Occipital lobe (tissue), 2 donors: ENCODE measurements around the gene EEFSEC. TPM values are rescaled to one million over a fixed set of nuclear protein-coding genes. Genes with fewer than 3 reads are reported as not detected.

Experiments used
- DNase-seq: peaks from one replicate; lab custom pipeline; 2025; lab: John Stamatoyannopoulos, UW
- total RNA-seq: library from RNA; depleted of rRNA; stranded (reverse); fragments of >200 nt; gene quantifications from one replicate; pipeline ENCODE4 v1.2.3, GENCODE V29; 2014

EEFSEC gene
- total RNA-seq, 1 donor from 2014 or later, result 5.1 TPM

DNA sequence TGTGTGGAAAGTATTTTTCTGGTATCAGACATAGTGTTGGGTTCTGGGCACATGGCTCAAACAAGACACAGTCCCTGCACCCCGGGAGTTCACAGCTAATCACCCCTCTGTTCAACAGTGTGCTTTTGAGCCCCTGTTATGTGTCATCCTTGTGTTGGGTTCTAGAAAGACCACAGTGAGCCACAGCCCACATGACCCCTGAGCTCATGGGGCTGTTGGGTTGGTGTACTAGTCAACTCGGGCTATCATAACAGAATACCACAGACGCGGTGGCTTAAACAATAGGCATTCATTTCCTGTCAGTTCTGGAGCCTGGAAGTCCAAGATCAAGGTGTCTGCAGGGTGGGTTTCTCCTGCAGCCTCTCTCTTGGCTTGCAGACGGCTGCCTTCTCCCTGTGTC lies 213.4 kb downstream of the EEFSEC start:
- no peak for DNase-seq

DNA sequence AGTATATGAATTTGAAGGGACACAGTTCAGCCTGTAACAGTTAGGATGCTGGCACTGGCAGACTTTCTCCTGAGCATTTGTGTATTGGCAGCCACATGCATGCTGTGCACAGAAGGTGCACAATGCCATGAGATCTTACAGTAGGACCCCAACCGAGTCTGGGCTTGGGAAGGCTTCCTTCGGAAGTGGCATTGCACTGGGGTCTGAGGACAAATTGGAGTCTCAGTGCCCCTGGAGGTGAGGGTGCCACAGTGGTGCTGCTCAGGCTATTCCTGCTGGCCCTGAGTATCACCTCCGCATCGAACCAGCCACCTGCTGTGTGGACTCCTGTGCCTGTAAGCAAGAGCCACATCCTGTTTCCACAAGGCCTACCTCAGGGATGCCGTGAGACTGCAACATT lies 213.9 kb downstream of the EEFSEC start:
- DNase-seq, result no peak

DNA sequence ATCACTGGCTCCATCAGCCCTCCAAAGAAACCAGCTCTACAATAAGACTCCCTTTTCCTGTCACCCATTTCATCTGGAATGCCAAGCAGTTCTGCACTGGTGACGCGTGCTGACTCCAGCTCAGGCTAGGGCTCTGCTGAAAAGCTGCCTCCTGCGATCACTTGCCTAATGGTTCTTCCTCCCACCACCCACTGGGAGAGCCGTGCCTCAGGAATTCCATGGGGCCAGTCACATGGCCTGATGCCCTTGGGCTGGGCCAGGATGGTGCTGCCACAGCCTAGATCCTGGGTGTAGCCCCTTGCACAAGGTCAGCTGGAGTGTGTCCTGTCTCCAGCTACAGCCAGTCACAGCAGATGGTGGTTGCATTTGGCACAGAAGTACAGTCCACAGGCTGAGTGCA lies 214.5 kb downstream of the EEFSEC start:
- DNase-seq, result no peak

DNA sequence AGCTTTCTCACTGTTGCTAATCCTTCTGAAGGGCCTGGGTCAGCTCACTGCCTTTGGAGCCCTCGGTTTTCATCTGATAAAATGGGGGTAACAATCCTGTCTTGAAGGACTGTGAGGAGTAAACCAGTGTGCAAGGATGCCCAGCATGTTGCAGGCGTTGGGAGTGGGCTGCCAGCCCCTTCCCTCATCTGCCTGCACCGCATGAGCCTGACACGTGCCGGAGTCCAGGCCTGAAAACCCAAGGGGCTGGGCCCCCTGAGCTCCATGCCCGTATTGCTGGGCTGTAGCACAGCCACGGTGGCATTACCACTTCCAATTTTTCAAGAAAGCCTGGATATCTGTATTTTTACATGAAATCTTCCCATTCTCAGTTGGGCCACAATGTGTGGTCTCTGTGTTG lies 215.3 kb downstream of the EEFSEC start:
- no peak for DNase-seq

DNA sequence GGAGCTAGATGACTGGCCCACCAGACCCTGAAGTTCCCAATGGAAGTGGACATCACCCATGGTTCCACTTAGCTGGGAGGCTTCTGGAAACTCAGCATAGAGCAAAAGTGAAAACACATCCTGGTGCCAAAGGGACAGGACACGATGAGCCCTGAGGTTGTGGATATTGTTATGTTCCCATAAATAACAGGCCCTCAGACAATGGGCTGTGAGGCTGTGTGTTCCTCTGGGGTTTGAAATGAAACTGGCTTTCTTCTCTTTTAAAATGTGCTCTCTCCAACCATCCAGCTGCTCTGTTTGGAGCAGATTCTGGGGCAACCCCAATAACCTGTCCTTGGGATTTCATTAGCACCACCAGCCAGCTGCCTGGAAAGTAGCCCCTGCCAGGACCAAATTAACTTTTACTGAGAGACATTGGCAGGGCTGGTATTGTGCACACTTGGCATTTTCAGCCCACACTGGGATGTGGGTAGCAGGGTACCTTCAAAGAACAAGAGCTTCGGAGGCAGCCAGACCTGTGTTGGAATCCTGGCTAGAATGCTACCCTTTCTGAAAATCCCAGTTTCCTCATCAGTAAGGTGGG lies 215.9 kb downstream of the EEFSEC start:
- DNase-seq, result no peak

DNA sequence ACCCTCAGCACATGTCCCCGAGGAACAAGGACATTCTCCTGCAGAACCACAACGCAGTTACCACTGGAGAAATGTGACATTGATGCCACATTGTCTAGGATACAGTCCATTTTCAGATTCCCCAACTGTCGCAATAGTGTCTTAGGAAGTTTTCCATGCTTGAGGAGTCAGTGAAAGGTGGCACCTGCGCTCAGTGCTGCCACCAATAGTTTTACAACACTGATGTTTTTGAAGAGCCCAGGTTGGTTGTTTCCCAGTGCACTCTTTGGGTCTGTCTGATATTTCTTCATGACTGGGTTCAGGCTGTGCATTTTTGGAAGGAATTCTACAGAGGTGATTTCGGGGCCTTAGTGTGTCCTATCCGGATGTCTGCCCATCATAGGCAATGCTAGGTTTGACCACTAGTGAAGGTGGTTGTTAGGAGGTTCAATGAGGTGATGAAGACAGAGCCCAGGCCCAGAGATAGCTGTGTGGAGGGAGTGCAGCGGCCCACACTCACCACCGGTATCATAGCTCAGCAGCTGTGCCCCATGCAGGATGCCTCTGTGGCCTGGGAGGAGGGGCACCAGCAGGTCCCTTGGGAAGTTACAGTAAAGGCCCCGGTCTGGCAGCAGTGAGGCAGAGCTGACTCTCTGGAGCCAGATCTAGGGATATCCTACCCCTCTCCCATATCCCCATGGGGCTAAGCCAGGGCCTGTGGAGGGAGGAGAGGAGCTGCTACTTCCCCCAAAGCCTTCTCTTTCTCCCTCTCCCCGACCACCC lies 216.8 kb downstream of the EEFSEC start:
- no peak for DNase-seq

DNA sequence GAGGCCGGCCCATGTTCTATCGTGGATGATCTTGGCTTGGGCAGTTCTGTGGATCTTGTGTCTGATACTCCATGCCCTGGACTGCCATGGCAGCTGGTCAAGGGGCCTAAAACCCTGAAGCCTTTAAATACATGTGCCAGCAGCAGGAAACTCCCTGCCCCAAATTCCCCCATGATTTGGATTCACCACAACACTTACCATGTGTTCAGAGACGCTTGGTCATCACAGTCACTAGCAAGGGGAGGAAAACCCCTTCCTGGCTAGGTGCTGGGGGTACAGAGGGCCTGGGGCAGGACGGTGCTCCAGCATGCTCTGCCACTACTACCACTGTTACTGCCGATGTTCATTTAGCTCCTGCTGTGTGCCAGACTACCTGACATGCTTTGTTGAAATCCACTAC lies 219.0 kb downstream of the EEFSEC start:
- no peak for DNase-seq

DNA sequence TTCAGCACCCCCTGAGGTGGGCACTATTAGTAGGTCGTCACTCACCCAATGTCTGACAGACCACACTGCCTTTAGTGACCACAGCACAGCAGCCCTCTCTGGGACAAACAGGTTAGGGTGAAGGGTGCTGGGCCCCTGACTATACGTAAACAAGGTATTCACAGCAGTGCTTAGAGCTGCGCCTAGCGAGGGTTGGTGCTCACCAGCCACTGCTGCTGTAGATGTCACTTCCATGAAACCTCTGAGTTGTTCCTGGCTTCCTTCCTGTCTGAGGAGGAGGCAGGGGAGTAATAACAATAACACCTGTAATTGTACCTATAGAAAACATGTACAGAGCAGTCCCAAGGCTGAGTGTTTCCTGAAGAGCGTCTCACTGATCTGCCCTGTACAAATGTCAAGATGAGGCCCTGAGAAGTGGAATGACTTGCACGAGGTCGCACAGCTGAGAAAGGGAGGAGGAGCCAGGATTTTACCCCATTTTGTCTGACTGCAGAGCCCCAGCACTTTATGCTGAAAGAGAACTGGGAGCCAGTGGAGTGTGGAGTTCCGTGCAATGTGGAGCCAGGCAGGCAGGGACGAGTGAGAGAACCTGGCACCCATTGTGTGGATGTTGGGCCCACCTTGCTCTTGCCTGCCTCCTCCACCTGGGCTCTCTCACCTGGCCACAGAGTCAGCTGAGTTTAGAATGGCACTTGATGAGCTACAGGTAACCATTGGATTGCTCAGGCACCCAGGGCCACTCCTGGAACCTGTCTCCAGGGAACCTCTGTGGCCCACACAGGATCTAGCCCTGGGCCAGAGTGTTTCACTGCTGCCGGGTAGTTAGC lies 219.6 kb downstream of the EEFSEC start:
- DNase-seq, result no peak

DNA sequence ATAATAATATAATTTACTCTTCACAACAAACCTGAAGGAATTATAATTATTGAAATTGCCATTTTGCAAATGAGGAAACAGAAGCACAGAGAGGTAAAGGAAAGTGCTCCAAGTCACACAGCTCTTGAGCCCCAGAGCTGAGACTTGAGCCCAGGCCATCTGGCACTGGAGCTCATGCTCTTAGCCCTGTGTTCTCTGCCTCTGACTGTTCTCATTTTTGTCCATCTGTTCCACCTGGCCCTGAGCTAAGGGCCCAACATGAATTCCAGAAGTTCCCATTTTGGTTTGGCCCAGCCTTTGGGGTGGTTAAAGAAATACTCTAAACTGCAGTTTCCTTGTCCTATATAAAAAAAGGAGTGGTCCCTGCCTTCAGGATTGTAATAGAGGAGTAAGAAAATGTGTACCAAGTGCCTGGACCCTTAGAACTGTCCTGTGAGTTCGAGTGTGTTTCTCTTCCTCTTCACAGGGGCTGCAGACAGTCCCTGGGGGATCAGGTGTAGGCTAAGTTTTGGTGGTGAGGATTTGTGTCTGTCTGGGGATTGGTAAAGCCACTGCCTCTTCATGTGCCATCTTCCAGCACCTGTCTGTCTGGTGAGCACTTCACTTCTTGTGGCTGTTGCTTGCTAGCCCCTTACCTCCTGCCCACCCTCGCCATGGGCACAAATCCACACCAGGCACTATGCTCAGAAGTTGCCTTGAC lies 221.6 kb downstream of the EEFSEC start:
- no peak for DNase-seq

DNA sequence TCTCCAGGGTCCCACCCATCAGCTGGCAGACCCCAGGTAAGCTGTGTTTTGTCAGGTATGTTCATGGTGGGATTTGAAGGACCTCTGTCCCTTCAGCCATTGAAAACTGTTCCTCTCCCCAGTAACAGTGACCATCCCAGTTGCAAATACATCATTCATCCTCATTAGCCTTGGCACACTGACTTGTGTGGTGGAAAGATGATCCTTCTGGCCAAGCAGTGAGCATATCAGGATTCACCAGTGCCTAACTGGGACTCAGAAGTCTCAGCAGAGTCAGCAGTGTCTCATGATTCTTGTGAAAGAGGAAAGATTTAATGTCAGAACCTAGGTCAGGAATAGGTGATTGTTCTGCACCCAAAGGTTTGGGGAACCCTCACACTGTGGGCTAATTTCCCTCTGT lies 223.2 kb downstream of the EEFSEC start:
- no peak for DNase-seq

DNA sequence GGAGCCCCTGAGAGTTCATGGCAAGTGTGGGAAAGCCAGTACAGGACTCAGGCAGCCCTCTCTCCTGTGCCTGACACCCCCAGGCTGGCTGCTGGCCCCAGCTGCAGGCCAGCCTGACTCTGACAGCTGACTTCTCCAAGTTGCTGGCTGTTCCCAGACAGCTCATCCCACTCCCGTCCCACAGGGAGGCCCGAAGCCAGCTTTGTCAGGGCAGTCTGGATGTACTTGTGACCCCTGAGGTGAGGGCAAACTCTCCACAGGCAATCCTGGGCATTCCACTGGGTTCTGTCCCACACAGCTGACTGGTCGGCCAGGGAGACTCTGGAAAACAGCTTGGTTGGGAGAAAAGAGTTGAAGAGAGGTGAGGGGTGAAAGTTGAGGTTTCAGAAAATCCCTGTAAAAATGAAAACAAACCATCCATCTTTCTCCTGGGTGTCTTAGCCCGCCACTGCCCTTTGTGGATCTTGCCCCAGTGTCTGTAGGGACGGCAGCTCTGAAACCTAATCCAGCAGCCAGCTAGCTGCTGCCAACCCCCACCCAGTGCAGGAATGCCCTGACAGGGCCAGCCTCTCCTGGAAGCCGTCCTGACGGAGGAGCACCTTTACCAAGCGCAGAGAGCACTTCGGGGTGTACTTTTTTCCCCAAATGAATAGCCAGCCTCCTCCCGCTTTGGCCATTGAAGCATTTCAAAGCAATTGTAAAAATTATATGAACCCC lies 225.5 kb downstream of the EEFSEC start:
- no peak for DNase-seq

DNA sequence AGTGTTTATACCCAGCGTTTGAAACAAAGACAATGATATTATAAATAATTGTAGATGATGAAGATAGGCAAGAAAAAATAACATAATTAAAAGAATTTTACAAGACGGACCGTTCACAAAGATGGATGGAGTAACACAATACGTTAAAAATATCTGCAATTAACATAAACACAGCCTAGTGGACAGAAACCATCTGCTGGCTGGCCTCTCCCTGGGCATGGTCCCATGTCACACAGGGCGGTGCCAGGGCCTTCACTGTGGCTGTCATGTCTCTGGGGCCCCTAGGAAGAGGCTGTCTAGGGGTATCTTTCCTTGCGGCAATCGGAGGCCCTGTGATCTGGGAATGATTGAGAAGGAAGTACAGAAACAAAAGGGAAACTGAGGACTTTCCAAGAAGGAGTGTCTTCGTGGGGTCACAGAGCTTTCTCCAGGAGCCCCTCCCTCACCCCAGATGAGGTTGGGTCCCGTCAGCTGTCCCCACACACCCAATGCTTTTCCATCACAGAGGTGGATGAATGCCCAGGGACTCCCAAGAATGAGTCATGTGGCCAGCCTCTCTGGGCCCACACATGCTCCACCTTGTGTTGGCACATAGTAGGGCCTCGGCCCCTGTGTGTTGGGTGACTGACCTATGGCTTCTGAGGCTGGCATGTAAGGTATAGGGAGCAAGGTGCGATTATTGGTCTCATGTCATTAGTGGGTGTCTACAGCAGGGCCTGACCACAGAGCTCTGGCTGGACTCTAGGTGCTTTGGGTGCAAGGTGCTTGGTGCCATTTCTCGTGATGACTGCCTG lies 226.3 kb downstream of the EEFSEC start:
- DNase-seq, result no peak

DNA sequence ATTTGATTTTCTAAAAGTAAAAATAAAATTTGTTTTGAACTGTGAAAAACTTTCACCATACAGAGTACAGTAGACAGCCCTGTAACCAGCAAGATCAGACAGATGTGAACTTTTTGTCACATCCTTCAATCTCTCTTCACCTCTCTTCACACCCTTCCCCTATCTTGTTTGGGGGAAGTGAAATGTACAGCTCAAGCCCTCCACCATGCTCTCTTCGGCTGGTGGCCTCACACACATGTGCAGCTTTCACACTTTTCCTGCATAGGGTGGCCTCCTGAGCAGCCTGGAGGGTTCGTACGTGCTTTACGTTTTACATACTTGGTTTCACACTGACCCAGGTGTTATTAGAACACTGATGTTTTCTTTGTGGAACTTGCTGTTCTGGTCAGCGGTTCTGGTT lies 227.0 kb downstream of the EEFSEC start:
- no peak for DNase-seq

DNA sequence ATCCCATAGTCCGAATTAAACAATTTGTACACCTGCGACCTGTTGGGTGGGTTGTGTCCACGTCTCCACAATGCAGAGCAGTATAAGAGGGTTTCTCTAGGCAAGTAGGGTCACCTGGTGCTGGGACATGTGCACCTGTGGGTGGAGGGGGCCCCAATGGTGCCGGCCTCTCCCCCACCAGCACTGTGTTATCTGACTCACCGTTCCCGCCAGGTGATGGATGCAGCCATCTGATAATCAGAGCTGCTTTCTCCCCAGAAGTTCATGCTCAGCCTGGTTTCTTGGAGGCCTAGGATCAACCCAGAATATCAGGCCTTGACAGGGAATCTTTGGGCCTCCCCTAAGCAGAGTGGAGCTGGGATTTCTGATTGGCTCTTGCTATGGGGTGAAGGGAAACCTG lies 227.4 kb downstream of the EEFSEC start:
- no peak for DNase-seq

DNA sequence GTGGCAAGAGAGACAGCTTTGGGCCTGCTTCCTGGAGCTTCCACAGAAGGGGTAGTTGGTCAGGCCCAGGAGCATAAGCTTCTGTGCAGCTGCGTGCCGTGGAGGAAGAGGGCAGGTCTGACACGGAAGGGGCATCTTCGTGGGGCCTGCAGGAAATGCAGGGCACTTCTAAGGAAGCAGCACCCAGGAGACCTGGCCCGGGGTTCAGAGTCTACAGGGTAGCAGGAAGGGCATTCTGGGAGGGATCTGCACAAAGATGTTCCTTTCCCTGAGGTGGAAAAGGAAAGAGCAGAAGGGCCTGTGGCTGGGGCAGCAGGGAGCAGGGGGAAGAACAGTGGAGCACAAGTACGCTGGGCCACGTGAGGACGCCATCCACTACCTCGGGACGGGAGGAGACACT lies 228.3 kb downstream of the EEFSEC start:
- DNase-seq, result no peak

DNA sequence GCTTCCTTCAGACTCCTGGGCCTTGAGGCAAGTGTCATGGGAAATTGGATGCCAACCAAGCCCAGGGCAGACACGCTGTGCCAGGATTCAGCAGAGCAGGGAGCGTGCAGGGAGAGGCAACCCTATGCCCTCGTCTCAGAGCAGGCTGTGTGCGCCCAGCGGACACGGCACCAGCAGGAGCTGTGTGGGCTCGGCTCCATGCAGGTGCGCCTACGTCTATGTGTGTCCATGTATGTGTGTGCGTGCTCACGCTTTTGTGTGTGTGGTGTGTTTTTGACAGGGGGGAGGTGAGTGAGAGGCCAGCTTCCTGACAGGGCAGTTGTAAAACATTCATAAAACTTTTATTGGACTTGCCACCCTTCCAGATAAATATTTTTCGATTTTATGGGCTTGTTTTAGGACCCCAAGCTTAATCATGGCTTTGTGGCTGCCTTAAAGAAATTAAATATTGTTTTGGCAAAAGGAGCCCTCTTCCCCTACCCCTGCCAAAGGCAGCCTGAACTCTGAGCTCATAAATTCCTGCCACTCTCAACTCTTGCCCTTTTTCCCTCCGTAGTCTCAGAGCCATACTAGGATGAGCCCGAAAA lies 229.0 kb downstream of the EEFSEC start:
- DNase-seq, result no peak

DNA sequence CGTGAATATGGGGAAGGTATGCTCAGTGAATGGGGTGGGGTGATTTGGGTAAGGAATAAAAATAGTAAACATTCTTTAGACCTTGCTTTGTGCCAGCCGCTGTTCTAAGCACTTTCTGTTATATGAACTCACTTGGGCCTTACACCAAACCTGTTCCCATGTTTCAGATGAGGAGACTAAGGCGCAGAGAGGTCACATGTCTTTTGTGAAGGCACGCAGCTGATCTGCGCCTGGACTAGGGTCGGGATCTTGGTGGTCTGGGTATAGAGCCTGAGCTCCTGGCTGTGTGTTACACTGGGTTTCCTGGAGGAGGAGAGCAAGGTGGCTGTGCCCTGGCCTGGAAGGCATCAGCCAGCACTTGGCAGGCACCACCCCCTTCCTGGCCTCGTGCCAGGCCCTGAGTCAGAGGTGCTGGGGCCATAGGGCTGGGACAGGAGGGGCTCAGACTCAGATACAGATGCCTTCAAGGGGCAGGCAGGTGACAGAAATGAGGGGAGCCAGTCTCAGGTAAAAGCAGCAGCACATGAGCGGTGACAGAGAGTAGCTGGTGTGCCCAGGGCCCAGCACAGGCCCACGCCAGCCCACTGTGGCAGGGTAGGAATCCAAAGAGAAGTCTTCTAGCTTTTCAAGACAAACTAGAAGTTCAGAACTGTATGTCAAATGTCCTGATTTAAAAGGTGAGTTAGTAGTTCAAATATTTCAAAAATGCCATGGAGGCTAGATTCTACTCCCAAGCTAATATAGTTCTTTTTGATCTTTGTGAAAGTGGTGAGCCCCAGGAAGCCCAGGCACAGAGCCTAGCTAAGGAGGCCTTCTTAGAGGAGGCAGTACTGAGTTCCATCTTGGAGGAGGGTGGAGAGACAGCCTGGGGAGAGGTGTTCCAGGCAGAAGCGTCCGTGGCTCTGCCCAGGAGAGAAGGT lies 230.3 kb downstream of the EEFSEC start:
- DNase-seq, result no peak

DNA sequence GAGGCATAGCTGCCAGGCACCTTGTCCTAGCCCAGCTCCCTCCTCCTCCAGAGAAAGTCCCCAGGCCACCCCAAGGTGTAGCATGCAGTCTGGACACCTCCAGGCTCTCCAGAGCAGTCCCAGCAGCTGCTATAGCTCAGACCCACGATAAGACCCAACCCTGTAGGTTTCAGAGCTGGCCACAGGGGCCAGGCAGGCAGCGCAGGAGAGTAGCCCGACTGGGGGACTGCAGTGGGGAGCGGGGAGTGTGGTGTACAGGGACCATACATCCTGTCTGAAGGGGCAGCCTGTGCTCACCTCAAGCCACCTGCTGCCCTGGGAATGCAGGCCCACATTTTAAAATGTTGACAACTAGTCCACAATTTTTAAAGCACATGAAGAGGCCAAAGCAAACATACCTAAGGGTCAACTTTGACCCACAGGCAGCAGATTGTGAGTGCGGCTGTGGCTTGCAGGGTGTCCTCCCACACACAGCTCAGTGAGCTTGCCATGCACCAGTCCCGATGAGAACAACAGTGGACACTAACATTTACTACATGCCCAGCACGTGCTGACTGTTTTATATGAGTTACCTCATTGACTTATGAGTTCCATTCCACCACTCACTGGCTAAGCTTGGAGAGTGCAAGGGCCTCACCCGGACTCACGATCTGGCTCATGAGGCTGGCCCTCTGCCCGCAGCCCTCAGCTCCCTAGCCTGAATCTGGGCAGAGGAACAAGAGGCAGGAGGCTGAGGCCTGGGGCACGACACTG lies 232.0 kb downstream of the EEFSEC start:
- no peak for DNase-seq
